Mucosa of descending colon (tissue), 3 donors: Measurements from ENCODE around the gene CALN1. TPM values are rescaled to one million over a fixed set of nuclear protein-coding genes. Genes with fewer than 3 reads are reported as not detected.

Experiments used
- ATAC-seq: fragments of 200-7000 bp; cut with Tn5 transposase; one replicate; pipeline ENCODE4 v1.9.1; 2020; ENCODE audit warnings: mild to moderate bottlenecking, moderate library complexity
- DNase-seq, 3 donors: peaks; one replicate each; pipeline ENCODE4 v3.0.0-alpha.2; 2020
- H3K36me3 ChIP-seq: fragments of 200-600 bp; one replicate; pipeline ENCODE4 v1.8.0; 2021; ENCODE audit warnings: low read depth, mild to moderate bottlenecking
- H3K4me1 ChIP-seq: fragments of 200-600 bp; one replicate; pipeline ENCODE4 v1.8.0; 2021; ENCODE audit warnings: low read depth, mild to moderate bottlenecking
- H3K4me3 ChIP-seq: fragments of 200-600 bp; one replicate; pipeline ENCODE4 v1.8.0; 2021; ENCODE audit warnings: mild to moderate bottlenecking
- H3K9me3 ChIP-seq: fragments of 200-600 bp; one replicate; pipeline ENCODE4 v1.8.0; 2021; ENCODE audit warnings: mild to moderate bottlenecking
- CTCF ChIP-seq: fragments of 200-600 bp; IDR thresholded peaks from one replicate; pipeline ENCODE4 v1.8.0; 2022; ENCODE audit warnings: antibody characterized with exemption, mild to moderate bottlenecking
- intact Hi-C, 2 donors: fragments of 100-400 bp; cut with DNase I in 1 of 2; cut with micrococcal nuclease in 1 of 2; formaldehyde crosslinking; loops; one replicate each; pipeline versions ENCODE4 v1.11.0 to v1.11.1; 2022; cut with DNase I, micrococcal nuclease
- total RNA-seq, 3 donors: library from RNA; stranded (reverse); fragmentation: NEBNext Ultra II Directional in 2 of 3; extraction: Animal tissue kit (Norgen Biotek cat#: 25700) in 2 of 3; gene quantifications; one replicate each; pipeline versions ENCODE4 v1.2.1 to v1.2.4, GENCODE V29; 2021 to 2023
- donor health status: DM: no; HTN: no; CAD: no; lungs with moderate emphysema.
- donor health status: DM: no; HTN: no; CAD: no.
- donor health status: DM: no; HTN: yes; CAD: no.

CALN1 gene
- total RNA-seq, 3 donors from 2014 or later = not detected

GRCh38 chr7:72159911-72160310 lies 252.2 kb downstream of the CALN1 start:
- DNase-seq (no peak), ATAC-seq (no peak)
- H3K4me3 ChIP-seq = no peak overlapping the region
- peaks cover 60% of the 10 kb centered on the region for H3K9me3 ChIP-seq
- H3K36me3 ChIP-seq = no peaks in the 10 kb centered on the region
- TF ChIP-seq CTCF = no peak
- no peaks in the 10 kb centered on the region for H3K4me1 ChIP-seq
- intact Hi-C loops = no loop called here

GRCh38 chr7:72156671-72157070 lies 255.5 kb downstream of the CALN1 start:
- DNase-seq (no peak), ATAC-seq (no peak)
- intact Hi-C loops = no loop called here
- no peaks in the 10 kb centered on the region for H3K36me3 ChIP-seq
- H3K9me3 ChIP-seq = peaks cover 51% of the 10 kb centered on the region
- H3K4me3 ChIP-seq = no peak overlapping the region
- no peaks in the 10 kb centered on the region for H3K4me1 ChIP-seq
- no peak for TF ChIP-seq CTCF

- no peaks in the 10 kb centered on the region for H3K4me1 ChIP-seq
- no peak overlapping the region for H3K4me3 ChIP-seq
- H3K9me3 ChIP-seq = peaks cover 38% of the 10 kb centered on the region
- DNase-seq (no peak), ATAC-seq (no peak)
- H3K36me3 ChIP-seq = no peaks in the 10 kb centered on the region
- no peak for TF ChIP-seq CTCF
- intact Hi-C loops = no loop called here
Observed at GRCh38 chr7:72153132-72153512, 259.0 kb downstream of the CALN1 start.

GRCh38 chr7:72152161-72153131 lies 259.7 kb downstream of the CALN1 start:
- TF ChIP-seq CTCF = no peak
- H3K4me1 ChIP-seq = no peaks in the 10 kb centered on the region
- intact Hi-C loops = no loop called here
- DNase-seq = no peak
- H3K4me3 ChIP-seq = no peak overlapping the region
- H3K36me3 ChIP-seq = no peaks in the 10 kb centered on the region
- peaks cover 34% of the 10 kb centered on the region for H3K9me3 ChIP-seq
- no peak for ATAC-seq

GRCh38 chr7:72140566-72140965 lies 271.6 kb downstream of the CALN1 start:
- no peaks in the 10 kb centered on the region for H3K4me1 ChIP-seq
- ATAC-seq = no peak

More at GRCh38 chr7:72140566-72140965, 271.6 kb downstream of the CALN1 start:
- H3K4me3 ChIP-seq = no peak overlapping the region
- H3K36me3 ChIP-seq = no peaks in the 10 kb centered on the region
- peaks cover 46% of the 10 kb centered on the region for H3K9me3 ChIP-seq
- intact Hi-C loops = no loop called here
- no peak for TF ChIP-seq CTCF
- DNase-seq = no peak
